AG20443 (cell line): ENCODE results near the gene KCNMA1.
"Not testable (repeated sequence)": the region's sequence is repeated elsewhere in the genome, so short reads cannot be mapped to it uniquely, and the experiment has no call there.

Source experiments
- DNase-seq: peaks from one replicate; pipeline ENCODE4 v3.0.0; 2012; ENCODE audit warnings: low spot score, mixed read lengths

The KCNMA1 gene

GRCh38 chr10:77661674-77662073 lies 24.1 kb upstream of the KCNMA1 start:
- no peak for DNase-seq

- no peak for DNase-seq
These were observed 23.5 kb upstream of the KCNMA1 start for GRCh38 chr10:77661100-77661499.

GRCh38 chr10:77659046-77659670 lies 21.6 kb upstream of the KCNMA1 start:
- not testable (repeated sequence) for DNase-seq

- no peak for DNase-seq
These were observed 15.6 kb upstream of the KCNMA1 start for GRCh38 chr10:77653210-77653609.

GRCh38 chr10:77649333-77650331 lies 12.0 kb upstream of the KCNMA1 start:
- DNase-seq: no peak

GRCh38 chr10:77648472-77648871 lies 10.9 kb upstream of the KCNMA1 start:
- DNase-seq: no peak

- no peak for DNase-seq
These were observed 10.1 kb upstream of the KCNMA1 start for GRCh38 chr10:77647543-77648293.

GRCh38 chr10:77644557-77645243 lies 7.1 kb upstream of the KCNMA1 start:
- DNase-seq: no peak

GRCh38 chr10:77643795-77644468 lies 6.3 kb upstream of the KCNMA1 start:
- peak; percentile 71 for DNase-seq

GRCh38 chr10:77641788-77642397 lies 4.3 kb upstream of the KCNMA1 start:
- DNase-seq: peak; percentile 69

GRCh38 chr10:77641344-77641743 lies 3.7 kb upstream of the KCNMA1 start:
- no peak for DNase-seq

- no peak for DNase-seq
These were observed 2.6 kb upstream of the KCNMA1 start for GRCh38 chr10:77640167-77640566.

- no peak for DNase-seq
These were observed 2.1 kb upstream of the KCNMA1 start for GRCh38 chr10:77639756-77640155.

- DNase-seq: peak; percentile 72
These were observed 903 bp upstream of the KCNMA1 start for GRCh38 chr10:77638321-77639101.

GRCh38 chr10:77636967-77637531 lies 559 bp downstream of the KCNMA1 start:
- DNase-seq: peak; percentile 45

- DNase-seq: no peak
These were observed 1.2 kb downstream of the KCNMA1 start for GRCh38 chr10:77636282-77636966.

GRCh38 chr10:77635402-77636227 lies 2.0 kb downstream of the KCNMA1 start:
- no peak for DNase-seq

- no peak for DNase-seq
These were observed 2.7 kb downstream of the KCNMA1 start for GRCh38 chr10:77634939-77635338.
